Activated naive CD4-positive, alpha-beta T cell treated with anti-CD3 and anti-CD28 coated beads for 36 hours (primary cell): ENCODE measurements around the gene H19. TPM values are rescaled to one million over a fixed set of nuclear protein-coding genes. Genes with fewer than 3 reads are reported as not detected.

Source experiments
- CTCF ChIA-PET: fragments of 350-600 bp; sonication (Branson Sonifier 250); formaldehyde crosslinking; loops from one replicate; lab custom pipeline; 2021; ENCODE audit warnings: antibody characterized with exemption; lab: Charles Lee
- DNase-seq: peaks from one replicate; pipeline ENCODE4 v3.0.0-alpha.2; 2020
- H3K27ac Mint-ChIP-seq: one replicate; pipeline ENCODE4 v1.8.0; 2021; ENCODE audit warnings: mild to moderate bottlenecking, mixed read lengths
- H3K27me3 Mint-ChIP-seq: one replicate; pipeline ENCODE4 v1.8.0; 2021; ENCODE audit warnings: low read depth, mixed read lengths
- H3K36me3 Mint-ChIP-seq: one replicate; pipeline ENCODE4 v1.8.0; 2021; ENCODE audit warnings: low read depth, mixed read lengths
- H3K4me1 Mint-ChIP-seq: one replicate; pipeline ENCODE4 v1.8.0; 2021; ENCODE audit warnings: low read depth, mixed read lengths
- H3K4me3 Mint-ChIP-seq: one replicate; pipeline ENCODE4 v1.8.0; 2021; ENCODE audit warnings: mild to moderate bottlenecking, moderate library complexity, mixed read lengths
- H3K9me3 Mint-ChIP-seq: one replicate; pipeline ENCODE4 v1.8.0; 2021; ENCODE audit warnings: mixed read lengths
- intact Hi-C: fragments of 100-400 bp; cut with micrococcal nuclease; formaldehyde crosslinking; loops from one replicate; pipeline ENCODE4 v1.15.1; 2023
- total RNA-seq, 2 experiments: library from RNA; stranded (reverse); gene quantifications; one replicate each; pipeline ENCODE4 v1.2.3, GENCODE V29; 2021

H19 gene
- total RNA-seq, 2 experiments from 2014 or later, result not detected

DNA sequence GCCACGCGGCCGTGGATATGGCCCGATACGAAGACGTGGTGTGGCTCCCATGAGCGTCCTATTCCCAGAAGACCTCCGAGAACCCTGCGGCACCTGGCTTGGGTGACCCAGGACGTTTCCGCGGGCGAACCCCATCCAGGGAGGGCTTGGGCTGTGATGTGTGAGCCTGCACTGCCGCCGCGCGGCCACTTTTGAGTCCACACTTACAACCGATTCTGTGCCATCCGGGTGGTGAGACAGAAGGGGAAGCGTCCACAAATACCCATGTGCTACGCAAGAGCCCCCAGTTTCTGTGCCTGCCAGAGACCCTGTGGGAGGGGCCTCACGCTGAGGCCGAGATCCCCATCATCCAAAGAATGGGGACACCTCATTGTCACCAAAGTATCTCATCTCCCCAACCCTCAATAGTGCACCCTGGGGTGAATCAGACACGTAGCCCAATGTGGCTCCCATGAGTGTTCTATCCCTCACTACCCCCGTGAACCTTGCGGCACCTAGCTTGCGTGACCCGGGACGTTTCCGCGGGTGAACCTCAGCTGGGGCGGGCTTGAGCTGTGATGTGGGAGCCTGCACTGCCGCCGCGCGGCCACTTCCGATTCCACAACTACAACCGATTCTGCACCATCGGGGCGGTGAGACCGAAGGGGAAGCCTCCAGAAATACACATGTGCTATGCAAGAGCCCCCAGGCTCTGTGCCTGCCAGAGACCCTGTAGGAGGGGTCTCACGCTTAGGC is 4.6 kb upstream of the H19 start:
- no peaks in the 10 kb centered on the region for H3K9me3 Mint-ChIP-seq
- no peak for DNase-seq
- CTCF ChIA-PET, result interaction anchor here (0.6 to 4.2 kb wide), 21 partner anchors 26 to 350 kb away, joined by 3 to 49 read pairs (median 5); partner anchors contain the start of gene SYT8
- no peaks in the 10 kb centered on the region for H3K27me3 Mint-ChIP-seq
- H3K4me3 Mint-ChIP-seq, result no peak overlapping the region
- intact Hi-C loops, result no loop called here
- no peak overlapping the region for H3K27ac Mint-ChIP-seq
- H3K36me3 Mint-ChIP-seq, result no peaks in the 10 kb centered on the region
- no peaks in the 10 kb centered on the region for H3K4me1 Mint-ChIP-seq

DNA sequence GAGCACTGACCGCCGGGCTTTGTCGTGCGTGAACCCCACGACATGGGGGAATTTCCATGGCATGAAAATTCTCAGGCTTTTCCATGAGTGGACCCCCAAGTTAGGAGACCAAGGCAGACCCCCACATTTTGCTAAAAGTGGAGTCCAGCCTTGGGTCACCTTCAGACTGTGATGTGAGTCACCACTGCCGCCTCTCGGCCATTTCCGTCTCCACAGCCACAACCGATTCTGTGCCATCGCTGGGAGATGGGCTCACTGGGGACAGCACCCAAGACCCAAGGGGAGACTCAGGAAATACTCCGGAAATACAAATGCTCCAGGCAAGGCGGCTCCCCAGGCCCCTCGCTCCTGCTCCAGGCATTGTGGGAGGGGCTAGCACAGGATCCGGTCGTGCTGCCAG is 1.2 kb upstream of the H19 start:
- no peak overlapping the region for H3K27ac Mint-ChIP-seq
- no peaks in the 10 kb centered on the region for H3K36me3 Mint-ChIP-seq
- H3K4me3 Mint-ChIP-seq, result no peak overlapping the region
- no peaks in the 10 kb centered on the region for H3K27me3 Mint-ChIP-seq
- CTCF ChIA-PET, result interaction anchor here (0.6 to 4.1 kb wide), 7 partner anchors 90 to 347 kb away, joined by 3 to 43 read pairs (median 4); partner anchors contain the start of gene SYT8
- H3K9me3 Mint-ChIP-seq, result no peaks in the 10 kb centered on the region
- intact Hi-C loops, result no loop called here
- no peak for DNase-seq
- H3K4me1 Mint-ChIP-seq, result no peaks in the 10 kb centered on the region

- intact Hi-C loops, result no loop called here
- Mint-ChIP-seq H3K27me3 (no peaks in the 10 kb centered on the region), H3K4me3 (no peak overlapping the region), H3K27ac (no peak overlapping the region), H3K36me3 (no peaks in the 10 kb centered on the region), H3K9me3 (no peaks in the 10 kb centered on the region), H3K4me1 (no peaks in the 10 kb centered on the region)
- no peak for DNase-seq
- CTCF ChIA-PET, result interaction anchor here (0.6 to 1.6 kb wide), 3 partner anchors 165 to 306 kb away, joined by 3 to 4 read pairs (median 3); no protein-coding TSS in a partner anchor
Measured at GRCh38 chr11:1998290-1998689, 648 bp upstream of the H19 start.

- intact Hi-C loops, result no loop called here
- H3K27ac Mint-ChIP-seq, result no peak overlapping the region
- H3K27me3 Mint-ChIP-seq, result no peaks in the 10 kb centered on the region
- no peaks in the 10 kb centered on the region for H3K4me1 Mint-ChIP-seq
- H3K36me3 Mint-ChIP-seq, result no peaks in the 10 kb centered on the region
- H3K9me3 Mint-ChIP-seq, result no peaks in the 10 kb centered on the region
- H3K4me3 Mint-ChIP-seq, result no peak overlapping the region
- CTCF ChIA-PET, result no interaction called here
- no peak for DNase-seq
Measured at GRCh38 chr11:1994121-1994520, 3.5 kb downstream of the H19 start.

DNA sequence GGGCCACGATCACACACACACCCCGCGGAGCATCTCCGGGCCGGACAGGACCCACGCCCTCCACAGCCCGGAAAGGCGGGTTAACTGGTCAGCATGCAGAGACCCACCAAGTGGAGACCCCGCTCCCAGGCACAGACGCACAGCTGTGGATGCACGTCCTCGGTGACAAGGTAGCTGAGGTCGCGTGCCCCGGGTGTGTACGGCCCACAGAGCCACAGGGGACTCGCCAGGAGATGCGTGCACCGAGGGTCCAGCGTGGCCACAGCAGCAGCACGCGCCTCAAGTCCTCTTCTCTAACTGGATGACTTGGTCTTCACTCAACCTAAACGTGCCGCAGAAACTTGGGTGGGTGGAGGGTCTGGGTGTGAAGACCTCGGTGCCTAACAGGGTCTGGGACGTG is 5.5 kb downstream of the H19 start:
- H3K36me3 Mint-ChIP-seq, result no peaks in the 10 kb centered on the region
- H3K27me3 Mint-ChIP-seq, result no peaks in the 10 kb centered on the region
- no peak overlapping the region for H3K4me3 Mint-ChIP-seq
- intact Hi-C loops, result no loop called here
- CTCF ChIA-PET, result no interaction called here
- H3K27ac Mint-ChIP-seq, result no peak overlapping the region
- no peak for DNase-seq
- no peaks in the 10 kb centered on the region for H3K9me3 Mint-ChIP-seq
- no peaks in the 10 kb centered on the region for H3K4me1 Mint-ChIP-seq

GRCh38 chr11:1990872-1991578 is 6.6 kb downstream of the H19 start:
- Mint-ChIP-seq H3K4me3 (no peak overlapping the region), H3K9me3 (no peaks in the 10 kb centered on the region), H3K4me1 (no peaks in the 10 kb centered on the region), H3K27ac (no peak overlapping the region), H3K27me3 (no peaks in the 10 kb centered on the region), H3K36me3 (no peaks in the 10 kb centered on the region)
- DNase-seq, result no peak
- CTCF ChIA-PET, result no interaction called here
- intact Hi-C loops, result no loop called here

DNA sequence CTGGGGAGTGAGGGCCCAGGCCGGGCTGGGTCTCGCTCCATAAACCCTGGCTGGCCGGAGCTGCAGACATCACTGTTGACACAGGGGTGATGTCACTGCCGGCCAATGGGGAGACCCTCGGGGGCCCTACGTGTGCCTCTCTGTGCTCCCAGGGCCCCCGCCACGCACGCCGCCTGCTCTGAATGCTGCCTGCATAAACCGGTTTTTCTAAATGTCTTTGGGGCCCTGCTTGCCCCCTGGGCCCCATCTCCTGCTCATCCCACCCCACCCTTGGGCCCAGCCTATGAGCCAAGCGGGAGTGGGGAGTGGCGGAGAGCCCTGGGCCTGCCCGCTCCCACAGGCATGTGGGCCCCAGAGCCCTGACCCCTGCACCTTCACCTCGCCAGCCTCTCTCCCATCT is 7.7 kb downstream of the H19 start:
- CTCF ChIA-PET, result interaction anchor here (0.6 kb wide), 1 partner anchor 337 kb away, joined by 3 read pairs; no protein-coding TSS in a partner anchor
- Mint-ChIP-seq H3K27ac (no peak overlapping the region), H3K4me3 (no peak overlapping the region), H3K9me3 (no peaks in the 10 kb centered on the region), H3K36me3 (no peaks in the 10 kb centered on the region), H3K27me3 (no peaks in the 10 kb centered on the region), H3K4me1 (no peaks in the 10 kb centered on the region)
- intact Hi-C loops, result no loop called here
- DNase-seq, result no peak

GRCh38 chr11:1988667-1989317 is 8.8 kb downstream of the H19 start:
- H3K27me3 Mint-ChIP-seq, result no peaks in the 10 kb centered on the region
- DNase-seq, result no peak
- CTCF ChIA-PET, result no interaction called here
- intact Hi-C loops, result no loop called here
- no peaks in the 10 kb centered on the region for H3K36me3 Mint-ChIP-seq
- no peaks in the 10 kb centered on the region for H3K9me3 Mint-ChIP-seq
- H3K4me3 Mint-ChIP-seq, result no peak overlapping the region
- H3K4me1 Mint-ChIP-seq, result no peaks in the 10 kb centered on the region
- H3K27ac Mint-ChIP-seq, result no peak overlapping the region

DNA sequence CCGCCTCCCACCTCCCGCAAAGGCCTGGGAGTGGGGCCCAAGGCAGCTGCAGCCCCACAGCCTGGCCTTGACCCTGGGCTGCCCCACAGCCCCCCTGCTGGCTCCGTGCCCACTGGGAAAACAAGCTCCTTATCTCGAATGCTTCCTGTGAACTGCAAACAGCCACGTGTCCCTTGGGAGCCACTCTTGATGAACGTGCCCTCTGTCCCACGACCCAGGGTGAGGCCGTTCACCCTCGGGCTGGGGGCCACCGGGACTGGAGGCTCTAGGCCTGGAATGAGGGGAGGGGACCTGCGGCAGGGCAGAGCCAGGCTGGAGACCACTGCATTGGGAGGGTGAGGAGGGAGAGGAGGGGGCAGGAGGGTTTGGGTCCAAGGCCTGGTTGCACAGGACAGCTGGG is 9.5 kb downstream of the H19 start:
- H3K27ac Mint-ChIP-seq, result no peak overlapping the region
- no peaks in the 10 kb centered on the region for H3K9me3 Mint-ChIP-seq
- no peak overlapping the region for H3K4me3 Mint-ChIP-seq
- H3K4me1 Mint-ChIP-seq, result no peaks in the 10 kb centered on the region
- H3K36me3 Mint-ChIP-seq, result no peaks in the 10 kb centered on the region
- intact Hi-C loops, result no loop called here
- no peak for DNase-seq
- CTCF ChIA-PET, result no interaction called here
- no peaks in the 10 kb centered on the region for H3K27me3 Mint-ChIP-seq

- Mint-ChIP-seq H3K4me3 (no peak overlapping the region), H3K27ac (no peak overlapping the region), H3K36me3 (no peaks in the 10 kb centered on the region), H3K4me1 (no peaks in the 10 kb centered on the region), H3K27me3 (no peaks in the 10 kb centered on the region), H3K9me3 (no peaks in the 10 kb centered on the region)
- DNase-seq, result no peak
- intact Hi-C loops, result no loop called here
- CTCF ChIA-PET, result no interaction called here
Measured at GRCh38 chr11:1987024-1987423, 10.6 kb downstream of the H19 start.

DNA sequence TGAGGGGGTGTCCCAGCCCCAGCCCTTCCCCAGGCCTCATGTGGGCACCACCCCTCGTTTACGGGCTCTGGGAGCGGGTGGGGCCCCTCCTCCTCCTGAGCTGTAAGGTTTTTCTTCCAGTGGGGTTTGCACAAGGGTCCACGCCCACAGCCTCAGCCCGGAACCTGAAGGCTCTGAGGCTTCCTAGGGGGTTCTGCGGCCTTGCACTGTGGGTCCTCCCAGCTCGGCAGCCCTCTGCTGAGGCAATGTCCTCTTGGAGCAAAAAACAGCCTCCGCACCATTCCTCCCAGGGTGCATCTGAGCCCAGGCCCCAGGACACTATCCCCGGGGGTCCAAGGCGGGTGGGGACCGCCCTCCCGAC is 14.1 kb downstream of the H19 start:
- no peaks in the 10 kb centered on the region for H3K9me3 Mint-ChIP-seq
- CTCF ChIA-PET, result no interaction called here
- DNase-seq, result no peak
- no peaks in the 10 kb centered on the region for H3K27me3 Mint-ChIP-seq
- no peaks in the 10 kb centered on the region for H3K36me3 Mint-ChIP-seq
- H3K4me3 Mint-ChIP-seq, result no peak overlapping the region
- no peak overlapping the region for H3K27ac Mint-ChIP-seq
- no peaks in the 10 kb centered on the region for H3K4me1 Mint-ChIP-seq
- intact Hi-C loops, result no loop called here

DNA sequence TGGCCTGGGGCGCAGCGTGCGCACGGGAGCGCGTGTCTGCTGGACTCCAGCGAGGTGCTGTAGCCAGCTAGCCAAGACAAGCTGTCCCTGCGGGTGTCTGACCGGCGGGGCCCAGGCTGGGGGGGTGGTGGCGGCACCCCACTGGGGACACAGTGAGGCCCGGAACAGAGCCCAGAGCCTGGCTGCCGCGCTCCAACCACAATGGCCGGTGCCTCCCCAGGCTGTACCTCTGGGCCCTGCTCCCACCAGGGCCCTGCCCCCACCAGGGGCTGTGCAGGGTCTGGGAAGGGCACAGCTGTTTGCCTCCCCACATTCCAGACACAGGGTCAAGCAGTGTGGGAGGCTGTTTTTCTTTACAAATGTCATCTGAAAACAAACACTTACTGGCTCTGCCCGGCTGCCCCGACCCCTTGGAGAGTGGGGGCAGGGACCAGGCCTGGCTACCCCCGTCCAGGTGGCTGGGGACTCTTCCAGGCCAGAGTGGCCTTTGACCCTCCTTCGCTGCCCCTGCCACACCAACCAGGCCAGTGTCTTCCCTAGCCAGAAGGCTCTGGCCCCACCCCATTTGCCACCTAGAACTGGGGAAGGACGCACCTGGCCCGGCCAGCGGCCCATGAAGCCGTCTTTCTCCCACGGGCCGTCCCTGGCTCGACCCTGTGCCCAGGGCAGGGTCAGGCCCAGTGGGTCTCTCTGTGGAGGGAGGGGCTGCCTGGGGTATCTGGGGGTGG is 14.6 kb downstream of the H19 start:
- Mint-ChIP-seq H3K4me1 (no peaks in the 10 kb centered on the region), H3K9me3 (no peaks in the 10 kb centered on the region), H3K27me3 (no peaks in the 10 kb centered on the region), H3K36me3 (no peaks in the 10 kb centered on the region), H3K27ac (no peak overlapping the region), H3K4me3 (no peak overlapping the region)
- intact Hi-C loops, result no loop called here
- DNase-seq, result no peak
- CTCF ChIA-PET, result no interaction called here
